Subcutaneous adipose tissue (tissue), 4 donors: ENCODE data around the gene ASXL2. TPM values are rescaled to one million over a fixed set of nuclear protein-coding genes. Genes with fewer than 3 reads are reported as not detected.

ENCODE experiments used
- total RNA-seq, 4 donors: library from RNA; depleted of rRNA; stranded (reverse); fragments of >200 nt; gene quantifications; one replicate each; pipeline ENCODE4 v1.1.0, GENCODE V29; 2016
- TF ChIP-seq, protein P1 (sequence below): fragments of 450-650 bp; IDR thresholded peaks from one replicate; pipeline ENCODE4 v1.5.1; 2016; ENCODE audit warnings: low read depth, mild to moderate bottlenecking, control low read depth, antibody characterized with exemption, moderate library complexity

Gene ASXL2
- total RNA-seq, 4 donors from 2014 or later, result 17.0 to 23.5 (median 18.9) TPM

DNA sequence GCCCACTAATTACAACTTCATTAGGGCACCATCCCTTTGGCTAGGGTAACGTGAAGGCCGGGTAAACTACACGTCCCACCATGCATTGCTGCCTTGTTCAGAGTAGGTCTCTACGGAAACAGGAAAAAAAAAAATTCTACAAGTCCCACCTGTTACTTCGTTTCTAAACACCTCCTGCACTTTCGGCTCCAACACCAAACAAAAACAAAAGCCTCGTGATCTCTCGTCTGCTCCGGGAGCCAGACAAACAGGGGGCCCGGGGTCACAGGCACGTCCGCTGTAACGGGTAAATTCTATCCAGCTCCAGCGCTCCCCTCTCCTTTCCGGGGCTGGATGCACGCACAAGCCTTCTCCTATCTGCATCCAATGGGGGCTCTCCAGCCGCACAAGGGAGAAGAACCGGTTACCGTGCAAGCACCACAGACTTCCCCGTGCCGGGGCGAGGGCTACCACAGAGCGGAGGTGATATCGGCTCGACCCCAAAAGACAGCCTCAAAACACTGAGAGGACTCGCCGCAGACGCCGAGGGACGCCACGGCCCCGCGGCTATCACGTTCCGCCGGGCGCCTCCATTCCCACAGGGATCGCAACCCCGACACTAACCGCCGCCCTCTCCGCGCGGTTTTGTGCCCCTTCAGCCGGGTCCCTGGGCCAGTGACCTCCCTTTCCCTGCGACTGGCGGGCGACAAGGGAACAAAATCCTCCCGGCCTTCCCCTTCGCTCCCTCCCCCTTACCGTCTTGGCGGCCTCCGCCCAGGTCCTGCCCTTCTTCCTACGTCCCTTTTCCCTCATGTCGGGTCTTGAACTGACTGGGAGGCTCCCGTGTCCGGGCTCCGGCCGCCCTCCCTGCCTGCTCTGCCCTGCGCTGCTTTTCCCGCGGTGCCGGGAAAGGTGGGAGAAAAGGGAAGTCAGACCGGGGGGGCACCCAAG is 591 bp downstream of the ASXL2 start:
- TF ChIP-seq, protein P1, sequence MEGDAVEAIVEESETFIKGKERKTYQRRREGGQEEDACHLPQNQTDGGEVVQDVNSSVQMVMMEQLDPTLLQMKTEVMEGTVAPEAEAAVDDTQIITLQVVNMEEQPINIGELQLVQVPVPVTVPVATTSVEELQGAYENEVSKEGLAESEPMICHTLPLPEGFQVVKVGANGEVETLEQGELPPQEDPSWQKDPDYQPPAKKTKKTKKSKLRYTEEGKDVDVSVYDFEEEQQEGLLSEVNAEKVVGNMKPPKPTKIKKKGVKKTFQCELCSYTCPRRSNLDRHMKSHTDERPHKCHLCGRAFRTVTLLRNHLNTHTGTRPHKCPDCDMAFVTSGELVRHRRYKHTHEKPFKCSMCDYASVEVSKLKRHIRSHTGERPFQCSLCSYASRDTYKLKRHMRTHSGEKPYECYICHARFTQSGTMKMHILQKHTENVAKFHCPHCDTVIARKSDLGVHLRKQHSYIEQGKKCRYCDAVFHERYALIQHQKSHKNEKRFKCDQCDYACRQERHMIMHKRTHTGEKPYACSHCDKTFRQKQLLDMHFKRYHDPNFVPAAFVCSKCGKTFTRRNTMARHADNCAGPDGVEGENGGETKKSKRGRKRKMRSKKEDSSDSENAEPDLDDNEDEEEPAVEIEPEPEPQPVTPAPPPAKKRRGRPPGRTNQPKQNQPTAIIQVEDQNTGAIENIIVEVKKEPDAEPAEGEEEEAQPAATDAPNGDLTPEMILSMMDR, result no peak

DNA sequence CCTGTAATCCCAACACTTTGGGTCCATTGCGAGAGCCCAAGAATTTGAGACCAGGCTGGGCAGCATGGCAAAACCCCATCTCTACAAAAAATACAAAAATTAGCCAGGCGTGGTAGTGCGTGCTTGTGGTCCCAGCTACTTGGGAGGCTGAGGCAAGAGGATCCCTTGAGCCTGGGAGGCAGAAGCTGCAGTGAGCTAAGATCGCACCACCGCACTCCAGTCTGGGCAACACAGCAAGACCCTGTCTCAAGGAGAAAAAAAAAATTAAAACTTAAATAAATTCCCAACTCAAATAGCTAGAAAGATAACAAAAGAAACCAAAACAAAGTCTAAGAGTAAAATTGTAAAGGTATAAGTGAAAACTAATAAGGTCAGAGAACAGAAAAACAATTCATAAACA is 6.2 kb downstream of the ASXL2 start:
- TF ChIP-seq, protein P1, result no peak

DNA sequence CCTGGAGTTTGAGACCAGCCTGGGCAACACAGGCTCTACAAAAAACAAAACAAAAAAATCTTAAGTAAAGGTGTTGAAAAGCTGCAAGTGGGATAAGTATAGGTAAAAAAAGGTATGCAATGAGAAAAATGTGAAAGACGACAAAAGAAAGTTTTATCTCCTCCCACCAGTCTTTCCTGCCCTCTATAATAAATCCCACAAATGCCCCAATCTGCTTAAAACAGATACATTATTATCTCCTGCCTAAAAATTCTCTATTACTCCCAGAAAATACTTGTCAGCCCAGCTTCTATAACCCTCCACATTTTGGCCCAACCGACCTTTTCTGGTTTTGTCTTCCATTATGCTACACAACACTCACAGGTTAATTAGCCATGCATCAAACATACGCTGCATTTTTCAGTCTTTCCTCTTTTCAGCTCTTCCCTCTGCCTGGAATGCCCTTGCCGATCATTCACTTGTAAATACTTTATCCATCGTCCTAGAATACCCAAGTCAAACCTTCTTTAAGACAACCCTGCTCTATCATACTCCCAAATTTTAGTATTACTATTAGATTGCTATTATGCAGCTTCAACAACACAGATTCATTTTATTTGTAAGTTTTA is 10.8 kb downstream of the ASXL2 start:
- TF ChIP-seq, protein P1, result no peak

DNA sequence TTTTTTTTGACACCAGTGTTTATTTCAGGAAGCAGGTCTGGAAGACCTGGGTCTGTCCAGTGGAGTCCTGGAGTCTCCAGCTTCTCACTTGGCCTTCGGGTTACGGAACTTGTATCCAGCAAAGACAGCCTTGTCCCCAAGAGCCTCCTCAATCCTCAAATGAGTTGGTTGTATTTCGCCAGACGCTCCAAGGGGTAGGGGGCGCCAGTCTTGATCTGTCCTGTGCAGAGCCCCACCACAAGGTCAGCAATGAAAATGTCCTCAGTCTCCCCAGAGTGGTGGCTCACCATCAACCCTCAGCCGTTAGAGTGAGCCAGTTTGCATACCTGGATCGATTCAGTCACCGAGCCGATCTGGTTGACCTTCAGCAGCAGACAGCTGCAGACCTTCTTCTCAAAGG is 21.9 kb downstream of the ASXL2 start:
- TF ChIP-seq, protein P1, result no peak

DNA sequence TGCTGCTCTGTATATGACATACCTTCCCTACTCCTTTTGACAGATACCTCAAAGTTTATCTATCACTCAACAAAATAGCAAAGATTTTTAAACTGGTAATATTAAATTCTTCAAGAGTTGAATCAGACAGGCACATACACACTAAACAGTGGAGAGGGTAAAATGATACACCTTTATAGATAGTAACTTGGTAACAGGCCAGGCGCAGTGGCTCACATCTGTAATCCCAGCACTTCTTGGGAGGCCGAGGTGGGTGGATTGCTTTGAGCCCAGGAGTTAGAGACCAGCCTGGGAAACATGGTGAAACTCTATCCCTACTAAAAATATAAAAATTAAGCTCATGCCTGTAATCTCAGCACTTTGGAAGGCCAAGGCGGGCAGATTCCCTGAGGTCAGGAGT is 23.2 kb downstream of the ASXL2 start:
- TF ChIP-seq, protein P1, result no peak

DNA sequence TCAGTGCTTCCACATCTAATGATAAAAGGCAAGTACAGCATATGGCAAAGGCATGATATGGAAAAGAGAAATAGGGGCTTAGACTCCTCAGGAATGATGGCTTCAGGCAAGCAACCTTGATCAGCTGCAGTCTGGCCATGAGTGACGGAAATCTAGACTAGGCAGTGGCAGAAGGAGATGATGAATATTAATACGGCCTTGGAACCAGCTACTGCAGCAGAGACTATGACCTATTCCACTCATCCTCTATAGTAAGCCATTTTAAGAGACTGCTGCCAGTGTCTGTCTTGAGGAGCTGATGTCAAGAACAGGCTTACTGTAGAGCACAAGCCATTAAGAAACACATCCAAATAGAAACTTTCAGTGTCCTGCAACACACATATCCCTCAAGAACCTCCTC is 23.7 kb downstream of the ASXL2 start:
- TF ChIP-seq, protein P1, result no peak

DNA sequence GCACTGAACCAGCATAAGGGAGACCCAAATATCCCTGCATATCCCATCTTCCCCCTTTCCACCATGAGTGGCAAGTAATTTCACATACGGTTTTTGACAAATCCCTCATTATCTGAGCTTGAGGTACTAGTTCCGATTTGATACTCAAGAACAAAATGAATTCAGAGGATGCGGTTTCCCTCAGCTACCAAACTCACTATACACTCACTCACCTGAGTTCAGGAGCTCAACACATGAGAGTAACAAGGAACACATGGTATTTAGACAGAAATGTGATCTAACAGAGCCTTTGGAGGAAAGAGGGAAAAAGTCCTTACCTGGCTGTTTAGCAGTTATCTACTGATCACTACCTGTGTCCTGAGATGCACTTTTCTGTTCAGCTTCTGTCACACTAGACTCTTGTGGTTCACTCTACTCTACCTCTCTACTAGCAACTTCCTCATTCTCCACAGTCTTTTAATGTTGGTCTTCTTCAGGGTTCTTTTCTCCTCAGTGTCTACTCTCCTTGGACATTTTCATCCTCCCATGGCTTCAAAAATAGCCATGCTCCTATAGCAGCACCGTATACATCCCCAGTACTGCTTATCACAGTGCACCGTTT is 25.1 kb downstream of the ASXL2 start:
- TF ChIP-seq, protein P1, result no peak
